IMR-90 (cell line): Measurements from ENCODE around the gene THSD1. TPM values are rescaled to one million over a fixed set of nuclear protein-coding genes. Genes with fewer than 3 reads are reported as not detected.

Source experiments
- ATAC-seq: fragments of 200-7000 bp; cut with Tn5 transposase; 2 replicates; pipeline ENCODE4 v1.9.1; 2020; ENCODE audit warnings: low read depth, mild to moderate bottlenecking, moderate library complexity
- BruUV-seq: library from RNA; stranded (reverse); fragments of 400-500 nt; replicated peaks from 2 replicates; lab custom pipeline; 2021; lab: Mats Ljungman, UMichigan
- CTCF ChIA-PET: fragments of 300-600 bp; formaldehyde crosslinking; extraction: SDS; loops from one replicate; lab custom pipeline; 2021; ENCODE audit warnings: antibody characterized with exemption; lab: Yijun Ruan, JAX
- POLR2A ChIA-PET: fragments of 300-600 bp; sonication (Branson Sonifier 250); formaldehyde crosslinking; loops from one replicate; lab custom pipeline; 2022; ENCODE audit warnings: antibody characterized with exemption; ENCODE audit not compliant: unreplicated experiment; lab: Charles Lee
- DNase-seq: peaks from one replicate; pipeline ENCODE4 v3.0.0; 2013
- H2AFZ ChIP-seq: replicated peaks from 2 replicates; pipeline ENCODE3; 2013; ENCODE audit warnings: low read length, mild to moderate bottlenecking; ENCODE audit not compliant: poor library complexity
- H2AK5ac ChIP-seq: 2 replicates; pipeline ENCODE4 v1.6.1; 2013; ENCODE audit warnings: low read depth, low read length, inconsistent platforms
- H2AK9ac ChIP-seq: replicated peaks from 2 replicates; pipeline ENCODE3; 2013; ENCODE audit warnings: mild to moderate bottlenecking, low read depth, low read length, moderate library complexity; ENCODE audit not compliant: poor library complexity
- H2BK120ac ChIP-seq: 2 replicates; pipeline ENCODE4 v1.6.1; 2013; ENCODE audit warnings: low read depth, low read length, inconsistent platforms
- H2BK15ac ChIP-seq: 3 replicates; pipeline ENCODE4 v1.6.1; 2013; ENCODE audit warnings: low read depth, low read length, inconsistent platforms
- H2BK20ac ChIP-seq: 2 replicates; pipeline ENCODE4 v1.6.1; 2013; ENCODE audit warnings: low read depth, mild to moderate bottlenecking, inconsistent platforms, low read length, moderate library complexity
- H2BK5ac ChIP-seq: 2 replicates; pipeline ENCODE4 v1.6.1; 2013; ENCODE audit warnings: mild to moderate bottlenecking, low read depth, low read length, inconsistent platforms; ENCODE audit not compliant: poor library complexity, severe bottlenecking
- H3K14ac ChIP-seq: replicated peaks from 2 replicates; pipeline ENCODE4 v1.6.1; 2013; ENCODE audit warnings: low read depth, low read length, inconsistent platforms
- H3K18ac ChIP-seq: 2 replicates; pipeline ENCODE4 v1.6.1; 2013; ENCODE audit warnings: low read depth, low read length, control low read depth
- H3K23ac ChIP-seq: 2 replicates; pipeline ENCODE4 v1.6.1; 2013; ENCODE audit warnings: low read depth, low read length, inconsistent platforms
- H3K27ac ChIP-seq: 2 replicates; pipeline ENCODE4 v1.5.1; 2013; ENCODE audit warnings: mild to moderate bottlenecking, control low read depth, low read length; ENCODE audit not compliant: insufficient read depth
- H3K27me3 ChIP-seq: 2 replicates; pipeline ENCODE4 v1.6.1; 2013; ENCODE audit warnings: low read length; ENCODE audit not compliant: control insufficient read depth, insufficient read depth
- H3K36me3 ChIP-seq: 2 replicates; pipeline ENCODE4 v1.6.1; 2013; ENCODE audit warnings: low read length, mixed read lengths; ENCODE audit not compliant: control insufficient read depth, insufficient read depth
- H3K4ac ChIP-seq: 2 replicates; pipeline ENCODE4 v1.6.1; 2013; ENCODE audit warnings: low read depth, low read length, inconsistent platforms
- H3K4me1 ChIP-seq: 2 replicates; pipeline ENCODE4 v1.6.1; 2013; ENCODE audit warnings: low read length, mixed read lengths; ENCODE audit not compliant: control insufficient read depth, insufficient read depth
- H3K4me2 ChIP-seq: 2 replicates; pipeline ENCODE4 v1.6.1; 2013; ENCODE audit warnings: low read depth, mild to moderate bottlenecking, control low read depth, low read length, moderate library complexity
- H3K4me3 ChIP-seq: 2 replicates; pipeline ENCODE4 v1.5.1; 2013; ENCODE audit warnings: low read depth, mild to moderate bottlenecking, control low read depth, low read length, moderate library complexity; ENCODE audit not compliant: insufficient read depth
- H3K56ac ChIP-seq: 2 replicates; pipeline ENCODE4 v1.6.1; 2013; ENCODE audit warnings: low read length, inconsistent platforms; ENCODE audit not compliant: insufficient read depth; ENCODE audit errors: extremely low read depth
- H3K79me1 ChIP-seq, 2 experiments: 2 replicates each; pipeline ENCODE4 v1.6.1; 2013; ENCODE audit warnings: low read length in 2 of 2, inconsistent platforms in 1 of 2, low read depth in 1 of 2
- H3K9ac ChIP-seq: 2 replicates; pipeline ENCODE4 v1.6.1; 2013; ENCODE audit warnings: low read depth, low read length, control low read depth
- H3K9me1 ChIP-seq: 2 replicates; pipeline ENCODE4 v1.6.1; 2013; ENCODE audit warnings: low read length, inconsistent platforms; ENCODE audit not compliant: insufficient read depth
- H3K9me3 ChIP-seq: 2 replicates; pipeline ENCODE4 v1.6.1; 2013; ENCODE audit warnings: low read length; ENCODE audit not compliant: control insufficient read depth, insufficient read depth
- H4K20me1 ChIP-seq: 2 replicates; pipeline ENCODE4 v1.6.1; 2013; ENCODE audit warnings: low read length, inconsistent platforms; ENCODE audit not compliant: insufficient read depth
- H4K5ac ChIP-seq: 2 replicates; pipeline ENCODE4 v1.6.1; 2013; ENCODE audit warnings: mild to moderate bottlenecking, low read depth, low read length, control low read depth
- H4K8ac ChIP-seq, 2 experiments: 2 replicates each; pipeline ENCODE4 v1.6.1; 2013; ENCODE audit warnings: low read depth in 2 of 2, low read length in 2 of 2, control low read depth in 1 of 2, inconsistent platforms in 1 of 2
- H4K91ac ChIP-seq: 2 replicates; pipeline ENCODE4 v1.6.1; 2013; ENCODE audit warnings: low read depth, low read length, inconsistent platforms; ENCODE audit not compliant: insufficient read depth
- BHLHE40 ChIP-seq: fragments of 150-350 bp; IDR thresholded peaks from 2 replicates; pipeline ENCODE4 v1.6.1; 2016; ENCODE audit warnings: mild to moderate bottlenecking, low read depth, low read length
- CEBPB ChIP-seq: IDR thresholded peaks from 2 replicates; pipeline ENCODE4 v1.6.1; 2012; ENCODE audit warnings: low read depth, low read length, improper control_type of control experiment
- CHD1 ChIP-seq: IDR thresholded peaks from 2 replicates; pipeline ENCODE4 v1.6.1; 2012; ENCODE audit warnings: low read depth, low read length, improper control_type of control experiment
- CTCF ChIP-seq: conservative IDR thresholded peaks from 2 replicates; pipeline ENCODE4 v1.5.1; 2012; ENCODE audit warnings: mild to moderate bottlenecking, low read depth, low read length, improper control_type of control experiment
- ELK1 ChIP-seq: fragments of 150-350 bp; IDR thresholded peaks from 2 replicates; pipeline ENCODE4 v1.6.1; 2016; ENCODE audit warnings: low read depth, mild to moderate bottlenecking, low read length, moderate library complexity, borderline replicate concordance
- FOS ChIP-seq: fragments of 150-350 bp; IDR thresholded peaks from 2 replicates; pipeline ENCODE4 v1.6.1; 2016; ENCODE audit warnings: low read depth, low read length
- MAFK ChIP-seq: IDR thresholded peaks from 2 replicates; pipeline ENCODE4 v1.6.1; 2012; ENCODE audit warnings: low read depth, low read length, improper control_type of control experiment
- MAZ ChIP-seq: IDR thresholded peaks from 2 replicates; pipeline ENCODE4 v1.6.1; 2012; ENCODE audit warnings: low read depth, mild to moderate bottlenecking, low read length, improper control_type of control experiment, moderate library complexity, borderline replicate concordance
- MXI1 ChIP-seq: IDR thresholded peaks from 2 replicates; pipeline ENCODE4 v1.6.1; 2012; ENCODE audit warnings: low read depth, mild to moderate bottlenecking, low read length, moderate library complexity, borderline replicate concordance
- NFE2L2 ChIP-seq: fragments of 150-350 bp; IDR thresholded peaks from 2 replicates; pipeline ENCODE4 v1.6.1; 2016; ENCODE audit warnings: low read depth, mild to moderate bottlenecking, low read length
- POLR2A ChIP-seq: IDR thresholded peaks from 2 replicates; pipeline ENCODE4 v1.6.1; 2012; ENCODE audit warnings: mild to moderate bottlenecking, low read depth, low read length
- RAD21 ChIP-seq: IDR thresholded peaks from 2 replicates; pipeline ENCODE4 v1.6.1; 2012; ENCODE audit warnings: low read length, improper control_type of control experiment
- RCOR1 ChIP-seq: IDR thresholded peaks from 2 replicates; pipeline ENCODE4 v1.6.1; 2012; ENCODE audit warnings: mild to moderate bottlenecking, low read length, improper control_type of control experiment; ENCODE audit not compliant: insufficient replicate concordance
- RFX5 ChIP-seq: IDR thresholded peaks from 2 replicates; pipeline ENCODE4 v1.8.0; 2012; ENCODE audit warnings: low read depth, mild to moderate bottlenecking, low read length, moderate library complexity
- SMC3 ChIP-seq: fragments of 150-350 bp; IDR thresholded peaks from 2 replicates; pipeline ENCODE4 v1.6.1; 2016; ENCODE audit warnings: low read depth, mild to moderate bottlenecking, antibody characterized with exemption, low read length, moderate library complexity
- USF2 ChIP-seq: fragments of 150-350 bp; IDR thresholded peaks from 2 replicates; pipeline ENCODE4 v1.6.1; 2017; ENCODE audit warnings: mild to moderate bottlenecking, antibody characterized with exemption, low read length, low read depth
- WGBS, 2 experiments: methylation state at CpG; one replicate each; pipeline versions ENCODE4 v1.1.5 to v1.1.7; 2013; ENCODE audit warnings: missing lambda C conversion rate in 2 of 2; ENCODE audit not compliant: insufficient read length in 1 of 2; ENCODE audit errors: extremely low coverage in 2 of 2; 5-methylcytosine and 5-hydroxymethylcytosine counted together
- dilution Hi-C: fragments of 300-500 bp; cut with HindIII; formaldehyde crosslinking; loops from one replicate; pipeline ENCODE4 v1.14.3; 2018; ENCODE audit warnings: low sequenced_read_pairs; ENCODE audit not compliant: unreplicated experiment
- in situ Hi-C: fragments of 300-500 bp; cut with MboI; formaldehyde crosslinking; loops from 3 replicates; pipeline ENCODE4 v1.14.3; 2019; ENCODE audit warnings: low sequenced_read_pairs, inconsistent platforms, mixed read lengths
- intact Hi-C: fragments of 100-400 bp; cut with micrococcal nuclease; formaldehyde crosslinking; loops from 2 replicates; pipeline ENCODE4 v1.10.0; 2022
- polyA plus RNA-seq, 3 experiments: library from polyadenylated mRNA; depleted of rRNA; stranded (reverse); fragments of >200 nt; gene quantifications; 2 replicates each; pipeline ENCODE4 v1.2.3, GENCODE V29; 2012; ENCODE audit warnings: low replicate concordance in 1 of 3
- total RNA-seq: library from RNA; depleted of rRNA; stranded (reverse); fragments of >200 nt; gene quantifications from 2 replicates; pipeline ENCODE4 v1.2.3, GENCODE V29; 2012

The THSD1 gene
- total and polyA plus RNA-seq, 2 of the 4 experiments (the other 2 are of a cell fraction): 12.1 to 19.0 TPM

- no peak overlapping the region for H2BK15ac ChIP-seq
- H3K56ac ChIP-seq: no peak overlapping the region
- peak overlapping the region; percentile 81 for H2AK9ac ChIP-seq
- intact Hi-C loops (no loop called here), in situ Hi-C loops (no loop called here), dilution Hi-C loops (no loop called here)
- no peak overlapping the region for H2BK5ac ChIP-seq
- H3K79me1 ChIP-seq: no peaks in the 10 kb centered on the region
- BruUV-seq: no TSS peak
- H2AK5ac ChIP-seq: no peak overlapping the region
- no peak overlapping the region for H2BK120ac ChIP-seq
- WGBS, 2 experiments: 95% methylated on average over 18 of the region's 21 CpGs; no CpG with 5 or more reads in 1 of the 2 experiments
- no peak overlapping the region for H3K14ac ChIP-seq
- H3K9ac ChIP-seq: no peak overlapping the region
- H3K18ac ChIP-seq: no peak overlapping the region
- no peak for DNase-seq
- no peak overlapping the region for H2BK20ac ChIP-seq
- H2AFZ ChIP-seq: peak overlapping the region; percentile 21
- TF ChIP-seq NFE2L2: no peak
- no peak for TF ChIP-seq SMC3
- no peak for TF ChIP-seq USF2
- TF ChIP-seq CHD1: no peak
- TF ChIP-seq BHLHE40: no peak
- TF ChIP-seq ELK1: no peak
- TF ChIP-seq MAZ: no peak
- no peak for TF ChIP-seq RCOR1
- no peak for TF ChIP-seq MXI1
- no peak for TF ChIP-seq RAD21
- TF ChIP-seq POLR2A: no peak
- TF ChIP-seq RFX5: no peak
- TF ChIP-seq CEBPB: no peak
- TF ChIP-seq FOS: no peak
- no peak for TF ChIP-seq MAFK
- no peak for TF ChIP-seq CTCF
- no peaks in the 10 kb centered on the region for H3K36me3 ChIP-seq
- H4K5ac ChIP-seq: no peak overlapping the region; the same call in 1 of the 2 replicates
- no peaks in the 10 kb centered on the region for H3K9me1 ChIP-seq
- POLR2A ChIA-PET: no interaction called here
- no peak overlapping the region for H3K27ac ChIP-seq
- H3K4me1 ChIP-seq: peaks cover 2% of the 10 kb centered on the region
- no peak overlapping the region for H3K4me2 ChIP-seq
- no peak overlapping the region for H4K8ac ChIP-seq
- no peaks in the 10 kb centered on the region for H4K20me1 ChIP-seq
- H3K9me3 ChIP-seq: no peaks in the 10 kb centered on the region
- H3K4me3 ChIP-seq: no peak overlapping the region
- no peak overlapping the region for H3K23ac ChIP-seq
- peaks cover 2% of the 10 kb centered on the region; the same call in 1 of the 2 replicates for H3K27me3 ChIP-seq
- H3K4ac ChIP-seq: no peak overlapping the region
- H4K91ac ChIP-seq: no peak overlapping the region
- CTCF ChIA-PET: no interaction called here
- ATAC-seq: no peak
Observed at GRCh38 chr13:52377898-52378297, 28.1 kb downstream of the THSD1 start.
